ENCODE results near the gene CISD2.

The CISD2 gene

GRCh38 chr4:102868781-102869568 lies at the start of gene CISD2:
Gene CISD2 (plus strand): TSS chr4:102868992. CDS start chr4:102869085, 93 bp downstream.
- TF ChIP-seq TAF1 (IDR thresholded peaks at IDR 0.05; ENCODE audit: low read depth): peak; percentile 70
- TF ChIP-seq NFIC (IDR thresholded peaks at IDR 0.05): peak; percentile 43
- peak; percentile 15; the same call in 1 of the 2 replicates for TF ChIP-seq EP300 (IDR thresholded peaks at IDR 0.05; ENCODE audit: borderline replicate concordance)
- peak; percentile 47; the same call in 1 of the 2 replicates for TF ChIP-seq ZBTB7A (IDR thresholded peaks at IDR 0.05; ENCODE audit: low read depth)
- TF ChIP-seq REST (IDR thresholded peaks at IDR 0.05; ENCODE audit: low read depth): no peak
- TF ChIP-seq CREB1 (IDR thresholded peaks at IDR 0.05; ENCODE audit: low read depth): peak; percentile 51; the same call in 1 of the 2 replicates
- TF ChIP-seq FOXM1 (IDR thresholded peaks at IDR 0.05; ENCODE audit: borderline replicate concordance, low read depth): no peak
- TF ChIP-seq YY1 (IDR thresholded peaks at IDR 0.05; ENCODE audit: low read depth): 0 out of 2 replicates have a peak, but pooled peaks have one; percentile 61
- TF ChIP-seq TCF12 (IDR thresholded peaks at IDR 0.05; ENCODE audit: low read depth): no peak
- no peak for TF ChIP-seq CEBPB (IDR thresholded peaks at IDR 0.05)
- TF ChIP-seq EGR1 (IDR thresholded peaks at IDR 0.05): peak; percentile 40; the same call in 1 of the 2 replicates
- TF ChIP-seq TEAD4 (IDR thresholded peaks at IDR 0.05): no peak
- no peak for TF ChIP-seq RAD21 (IDR thresholded peaks at IDR 0.05; ENCODE audit: low read depth)
- TF ChIP-seq USF1 (IDR thresholded peaks at IDR 0.05): peak; percentile 97
- TF ChIP-seq MAX (IDR thresholded peaks at IDR 0.05): peak; percentile 92

GRCh38 chr4:102819588-102820365 lies 49.0 kb upstream of the CISD2 start:
- TF ChIP-seq YY1 (IDR thresholded peaks at IDR 0.05; ENCODE audit: low read depth) (no peak), USF1 (IDR thresholded peaks at IDR 0.05) (no peak), CREB1 (IDR thresholded peaks at IDR 0.05; ENCODE audit: low read depth) (no peak), TEAD4 (IDR thresholded peaks at IDR 0.05) (no peak), EP300 (IDR thresholded peaks at IDR 0.05; ENCODE audit: borderline replicate concordance) (no peak), TCF12 (IDR thresholded peaks at IDR 0.05; ENCODE audit: low read depth) (no peak), MAX (IDR thresholded peaks at IDR 0.05) (no peak), TAF1 (IDR thresholded peaks at IDR 0.05; ENCODE audit: low read depth) (no peak)

- TF ChIP-seq EGR1 (IDR thresholded peaks at IDR 0.05): no peak
- no peak for TF ChIP-seq CREB1 (IDR thresholded peaks at IDR 0.05; ENCODE audit: low read depth)
- no peak for TF ChIP-seq FOXM1 (IDR thresholded peaks at IDR 0.05; ENCODE audit: borderline replicate concordance, low read depth)
- no peak for TF ChIP-seq MAX (IDR thresholded peaks at IDR 0.05)
- no peak for TF ChIP-seq REST (IDR thresholded peaks at IDR 0.05; ENCODE audit: low read depth)
- TF ChIP-seq USF1 (IDR thresholded peaks at IDR 0.05): no peak
- TF ChIP-seq CEBPB (IDR thresholded peaks at IDR 0.05): no peak
- no peak for TF ChIP-seq RAD21 (IDR thresholded peaks at IDR 0.05; ENCODE audit: low read depth)
- no peak for TF ChIP-seq TCF12 (IDR thresholded peaks at IDR 0.05; ENCODE audit: low read depth)
- no peak for TF ChIP-seq NFIC (IDR thresholded peaks at IDR 0.05)
- no peak for TF ChIP-seq TAF1 (IDR thresholded peaks at IDR 0.05; ENCODE audit: low read depth)
- no peak for TF ChIP-seq TEAD4 (IDR thresholded peaks at IDR 0.05)
- TF ChIP-seq EP300 (IDR thresholded peaks at IDR 0.05; ENCODE audit: borderline replicate concordance): no peak
- no peak for TF ChIP-seq ZBTB7A (IDR thresholded peaks at IDR 0.05; ENCODE audit: low read depth)
- TF ChIP-seq YY1 (IDR thresholded peaks at IDR 0.05; ENCODE audit: low read depth): no peak
Measured at GRCh38 chr4:102823464-102823863, 45.3 kb upstream of the CISD2 start.

- TF ChIP-seq FOXM1 (IDR thresholded peaks at IDR 0.05; ENCODE audit: borderline replicate concordance, low read depth) (no peak), TCF12 (IDR thresholded peaks at IDR 0.05; ENCODE audit: low read depth) (no peak), CREB1 (IDR thresholded peaks at IDR 0.05; ENCODE audit: low read depth) (no peak), MAX (IDR thresholded peaks at IDR 0.05) (no peak), NFIC (IDR thresholded peaks at IDR 0.05) (no peak), ZBTB7A (IDR thresholded peaks at IDR 0.05; ENCODE audit: low read depth) (no peak), RAD21 (IDR thresholded peaks at IDR 0.05; ENCODE audit: low read depth) (no peak), TEAD4 (IDR thresholded peaks at IDR 0.05) (no peak), USF1 (IDR thresholded peaks at IDR 0.05) (no peak), CEBPB (IDR thresholded peaks at IDR 0.05) (no peak), YY1 (IDR thresholded peaks at IDR 0.05; ENCODE audit: low read depth) (no peak), EGR1 (IDR thresholded peaks at IDR 0.05) (no peak), EP300 (IDR thresholded peaks at IDR 0.05; ENCODE audit: borderline replicate concordance) (no peak), TAF1 (IDR thresholded peaks at IDR 0.05; ENCODE audit: low read depth) (no peak), REST (IDR thresholded peaks at IDR 0.05; ENCODE audit: low read depth) (no peak)
Measured at GRCh38 chr4:102823897-102824296, 44.9 kb upstream of the CISD2 start.

Data from Ishikawa (cell line).